GM18517 (cell line): Measurements from ENCODE around the gene DTX1.

Experiments
- ATAC-seq: cut with Tn5 transposase; IDR thresholded peaks from one replicate; pipeline ENCODE4 v1.9.1; 2021; ENCODE audit warnings: mild to moderate bottlenecking, moderate library complexity; ENCODE audit not compliant: unreplicated experiment

DTX1 gene

GRCh38 chr12:113055594-113056380 is 743 bp upstream of the DTX1 start:
- no peak for ATAC-seq

- no peak for ATAC-seq
Observed at GRCh38 chr12:113056381-113056630, 224 bp upstream of the DTX1 start.

- ATAC-seq: no peak
Observed at GRCh38 chr12:113057565-113058485, 1.3 kb downstream of the DTX1 start.

- no peak for ATAC-seq
Observed at GRCh38 chr12:113058553-113058952, 2.0 kb downstream of the DTX1 start.

GRCh38 chr12:113059071-113059595 is 2.6 kb downstream of the DTX1 start:
- ATAC-seq: no peak

GRCh38 chr12:113060336-113060960 is 3.9 kb downstream of the DTX1 start:
- no peak for ATAC-seq

GRCh38 chr12:113061061-113061694 is 4.6 kb downstream of the DTX1 start:
- no peak for ATAC-seq

- no peak for ATAC-seq
Observed at GRCh38 chr12:113062502-113063395, 6.2 kb downstream of the DTX1 start.

- ATAC-seq: no peak
Observed at GRCh38 chr12:113063396-113064350, 7.1 kb downstream of the DTX1 start.

- no peak for ATAC-seq
Observed at GRCh38 chr12:113064395-113065125, 8.0 kb downstream of the DTX1 start.

- ATAC-seq: no peak
Observed at GRCh38 chr12:113065126-113066007, 8.8 kb downstream of the DTX1 start.

GRCh38 chr12:113066813-113067400 is 10.4 kb downstream of the DTX1 start:
- ATAC-seq: no peak

GRCh38 chr12:113067987-113068935 is 11.7 kb downstream of the DTX1 start:
- ATAC-seq: no peak

- ATAC-seq: no peak
Observed at GRCh38 chr12:113069149-113069548, 12.6 kb downstream of the DTX1 start.

GRCh38 chr12:113069751-113070116 is 13.2 kb downstream of the DTX1 start:
- ATAC-seq: no peak
